WTC11 (cell line): ENCODE data around the gene LPP. TPM values are rescaled to one million over a fixed set of nuclear protein-coding genes. Genes with fewer than 3 reads are reported as not detected.

ENCODE experiments used
- ATAC-seq: fragments of 200-7000 bp; cut with Tn5 transposase; 2 replicates; pipeline ENCODE4 v1.10.0; 2021; ENCODE audit warnings: mild to moderate bottlenecking, moderate library complexity
- CTCF ChIA-PET: fragments of 300-600 bp; sonication (Branson Sonifier 250); formaldehyde crosslinking; loops from one replicate; lab custom pipeline; 2021; ENCODE audit warnings: antibody characterized with exemption; lab: Charles Lee
- POLR2A ChIA-PET: fragments of 350-600 bp; sonication (Branson Sonifier 250); formaldehyde crosslinking; loops from one replicate; lab custom pipeline; 2021; ENCODE audit warnings: antibody characterized with exemption; lab: Charles Lee
- DNase-seq: peaks from one replicate; pipeline ENCODE4 v3.0.0; 2021; ENCODE audit warnings: low spot score
- H3K27ac Mint-ChIP-seq: 2 replicates; pipeline ENCODE4 v1.8.0; 2021; ENCODE audit warnings: mixed read lengths
- H3K27me3 Mint-ChIP-seq: 2 replicates; pipeline ENCODE4 v1.8.0; 2021; ENCODE audit warnings: low read depth, mild to moderate bottlenecking, moderate library complexity, mixed read lengths
- H3K36me3 Mint-ChIP-seq: 2 replicates; pipeline ENCODE4 v1.8.0; 2021; ENCODE audit warnings: mixed read lengths
- H3K4me1 Mint-ChIP-seq: 2 replicates; pipeline ENCODE4 v1.8.0; 2022; ENCODE audit warnings: mixed read lengths
- H3K4me3 Mint-ChIP-seq: 2 replicates; pipeline ENCODE4 v1.8.0; 2021; ENCODE audit warnings: mild to moderate bottlenecking, moderate library complexity, mixed read lengths
- H3K9me3 Mint-ChIP-seq: 2 replicates; pipeline ENCODE4 v1.8.0; 2021; ENCODE audit warnings: mixed read lengths
- E2F5 ChIP-seq: sonication (generic); formaldehyde crosslinking; IDR thresholded peaks from 2 replicates; pipeline ENCODE4 v1.8.1; 2022; ENCODE audit warnings: mild to moderate bottlenecking, moderate library complexity, missing genetic modification reagents
- EMX1 ChIP-seq: fragments of 250-450 bp; sonication (Bioruptor Pico); IDR thresholded peaks from 2 replicates; pipeline ENCODE4 v1.8.0; 2021; ENCODE audit warnings: mild to moderate bottlenecking
- HMGA2 ChIP-seq: fragments of 250-450 bp; sonication (Bioruptor Pico); IDR thresholded peaks from 2 replicates; pipeline ENCODE4 v1.4.0; 2021; ENCODE audit warnings: mild to moderate bottlenecking, moderate library complexity
- NFYB ChIP-seq: sonication (generic); formaldehyde crosslinking; conservative IDR thresholded peaks from 2 replicates; pipeline ENCODE4 v1.8.0; 2022; ENCODE audit warnings: low read depth, missing genetic modification reagents
- TEAD1 ChIP-seq: sonication (generic); formaldehyde crosslinking; IDR thresholded peaks from 2 replicates; pipeline ENCODE4 v1.8.0; 2022; ENCODE audit warnings: mild to moderate bottlenecking, missing genetic modification reagents
- ZNF219 ChIP-seq: sonication (generic); formaldehyde crosslinking; IDR thresholded peaks from 2 replicates; pipeline ENCODE4 v1.8.0; 2023; ENCODE audit warnings: missing genetic modification reagents, mild to moderate bottlenecking, borderline replicate concordance
- ZNF423 ChIP-seq: fragments of 250-450 bp; sonication (Bioruptor Pico); IDR thresholded peaks from 2 replicates; pipeline ENCODE4 v2.1.2; 2022; ENCODE audit warnings: mild to moderate bottlenecking, moderate library complexity
- ZNF512 ChIP-seq: sonication (generic); formaldehyde crosslinking; IDR thresholded peaks from 2 replicates; pipeline ENCODE4 v1.8.1; 2022; ENCODE audit warnings: missing genetic modification reagents, borderline replicate concordance
- ZNF671 ChIP-seq: fragments of 250-450 bp; sonication (Bioruptor Pico); IDR thresholded peaks from 2 replicates; pipeline ENCODE4 v1.8.0; 2021; ENCODE audit warnings: mild to moderate bottlenecking
- total RNA-seq: library from RNA; stranded (reverse); gene quantifications from 3 replicates; pipeline ENCODE4 v1.2.3, GENCODE V29; 2021
- TF ChIP-seq, protein P1 (sequence below): sonication (generic); formaldehyde crosslinking; IDR thresholded peaks from 2 replicates; pipeline ENCODE4 v1.8.1; 2022; ENCODE audit warnings: low read depth, mild to moderate bottlenecking, moderate library complexity, missing genetic modification reagents, borderline replicate concordance
- TF ChIP-seq, protein P2 (sequence below): sonication (generic); formaldehyde crosslinking; IDR thresholded peaks from 2 replicates; pipeline ENCODE4 v1.8.0; 2022; ENCODE audit warnings: missing genetic modification reagents
- TF ChIP-seq, protein P3 (sequence below): sonication (generic); formaldehyde crosslinking; IDR thresholded peaks from 2 replicates; pipeline ENCODE4 v1.8.1; 2023; ENCODE audit warnings: mild to moderate bottlenecking, missing genetic modification reagents, borderline replicate concordance
- TF ChIP-seq, protein P4 (sequence below): sonication (generic); formaldehyde crosslinking; IDR thresholded peaks from 2 replicates; pipeline ENCODE4 v1.8.1; 2023; ENCODE audit warnings: mild to moderate bottlenecking, moderate library complexity, missing genetic modification reagents

Gene LPP
- total RNA-seq, 1 experiment from 2014 or later = 49.6 TPM

DNA sequence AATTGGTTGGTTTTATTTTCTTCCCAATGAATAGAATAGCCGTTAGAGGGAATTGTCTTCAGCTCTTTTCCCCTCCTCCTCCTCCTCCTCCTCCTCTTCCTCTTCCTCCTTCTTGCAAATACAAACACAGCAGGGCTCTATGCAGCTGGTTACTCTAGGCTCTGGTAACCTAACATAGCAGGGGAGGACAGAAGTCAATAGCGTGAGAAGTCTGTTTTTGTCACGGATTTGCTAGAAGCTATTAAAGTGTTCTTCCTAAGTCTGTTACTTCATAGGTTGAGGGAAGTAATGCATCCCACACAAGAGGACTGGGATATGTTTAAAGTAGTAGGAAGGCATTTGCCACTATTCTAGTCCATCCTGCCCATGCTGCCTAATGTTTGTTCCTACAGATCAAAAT lies 643.1 kb downstream of the LPP start:
- Mint-ChIP-seq H3K27me3 (no peaks in the 10 kb centered on the region), H3K9me3 (no peaks in the 10 kb centered on the region), H3K4me3 (no peak overlapping the region), H3K36me3 (no peaks in the 10 kb centered on the region), H3K27ac (no peak overlapping the region), H3K4me1 (peaks cover 18% of the 10 kb centered on the region)
- POLR2A ChIA-PET = no interaction called here
- DNase-seq = no peak
- no peak for TF ChIP-seq ZNF671 (CRISPR knock-in tag)
- TF ChIP-seq NFYB (CRISPR knock-in tag) = no peak
- TF ChIP-seq, protein P1, sequence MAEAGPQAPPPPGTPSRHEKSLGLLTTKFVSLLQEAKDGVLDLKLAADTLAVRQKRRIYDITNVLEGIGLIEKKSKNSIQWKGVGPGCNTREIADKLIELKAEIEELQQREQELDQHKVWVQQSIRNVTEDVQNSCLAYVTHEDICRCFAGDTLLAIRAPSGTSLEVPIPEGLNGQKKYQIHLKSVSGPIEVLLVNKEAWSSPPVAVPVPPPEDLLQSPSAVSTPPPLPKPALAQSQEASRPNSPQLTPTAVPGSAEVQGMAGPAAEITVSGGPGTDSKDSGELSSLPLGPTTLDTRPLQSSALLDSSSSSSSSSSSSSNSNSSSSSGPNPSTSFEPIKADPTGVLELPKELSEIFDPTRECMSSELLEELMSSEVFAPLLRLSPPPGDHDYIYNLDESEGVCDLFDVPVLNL (CRISPR knock-in tag) = no peak
- no peak for TF ChIP-seq EMX1 (CRISPR knock-in tag)
- TF ChIP-seq HMGA2 (CRISPR knock-in tag) = no peak
- no peak for TF ChIP-seq ZNF219
- TF ChIP-seq, protein P2, sequence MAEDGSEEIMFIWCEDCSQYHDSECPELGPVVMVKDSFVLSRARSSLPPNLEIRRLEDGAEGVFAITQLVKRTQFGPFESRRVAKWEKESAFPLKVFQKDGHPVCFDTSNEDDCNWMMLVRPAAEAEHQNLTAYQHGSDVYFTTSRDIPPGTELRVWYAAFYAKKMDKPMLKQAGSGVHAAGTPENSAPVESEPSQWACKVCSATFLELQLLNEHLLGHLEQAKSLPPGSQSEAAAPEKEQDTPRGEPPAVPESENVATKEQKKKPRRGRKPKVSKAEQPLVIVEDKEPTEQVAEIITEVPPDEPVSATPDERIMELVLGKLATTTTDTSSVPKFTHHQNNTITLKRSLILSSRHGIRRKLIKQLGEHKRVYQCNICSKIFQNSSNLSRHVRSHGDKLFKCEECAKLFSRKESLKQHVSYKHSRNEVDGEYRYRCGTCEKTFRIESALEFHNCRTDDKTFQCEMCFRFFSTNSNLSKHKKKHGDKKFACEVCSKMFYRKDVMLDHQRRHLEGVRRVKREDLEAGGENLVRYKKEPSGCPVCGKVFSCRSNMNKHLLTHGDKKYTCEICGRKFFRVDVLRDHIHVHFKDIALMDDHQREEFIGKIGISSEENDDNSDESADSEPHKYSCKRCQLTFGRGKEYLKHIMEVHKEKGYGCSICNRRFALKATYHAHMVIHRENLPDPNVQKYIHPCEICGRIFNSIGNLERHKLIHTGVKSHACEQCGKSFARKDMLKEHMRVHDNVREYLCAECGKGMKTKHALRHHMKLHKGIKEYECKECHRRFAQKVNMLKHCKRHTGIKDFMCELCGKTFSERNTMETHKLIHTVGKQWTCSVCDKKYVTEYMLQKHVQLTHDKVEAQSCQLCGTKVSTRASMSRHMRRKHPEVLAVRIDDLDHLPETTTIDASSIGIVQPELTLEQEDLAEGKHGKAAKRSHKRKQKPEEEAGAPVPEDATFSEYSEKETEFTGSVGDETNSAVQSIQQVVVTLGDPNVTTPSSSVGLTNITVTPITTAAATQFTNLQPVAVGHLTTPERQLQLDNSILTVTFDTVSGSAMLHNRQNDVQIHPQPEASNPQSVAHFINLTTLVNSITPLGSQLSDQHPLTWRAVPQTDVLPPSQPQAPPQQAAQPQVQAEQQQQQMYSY (CRISPR knock-in tag) = no peak
- TF ChIP-seq, protein P3, sequence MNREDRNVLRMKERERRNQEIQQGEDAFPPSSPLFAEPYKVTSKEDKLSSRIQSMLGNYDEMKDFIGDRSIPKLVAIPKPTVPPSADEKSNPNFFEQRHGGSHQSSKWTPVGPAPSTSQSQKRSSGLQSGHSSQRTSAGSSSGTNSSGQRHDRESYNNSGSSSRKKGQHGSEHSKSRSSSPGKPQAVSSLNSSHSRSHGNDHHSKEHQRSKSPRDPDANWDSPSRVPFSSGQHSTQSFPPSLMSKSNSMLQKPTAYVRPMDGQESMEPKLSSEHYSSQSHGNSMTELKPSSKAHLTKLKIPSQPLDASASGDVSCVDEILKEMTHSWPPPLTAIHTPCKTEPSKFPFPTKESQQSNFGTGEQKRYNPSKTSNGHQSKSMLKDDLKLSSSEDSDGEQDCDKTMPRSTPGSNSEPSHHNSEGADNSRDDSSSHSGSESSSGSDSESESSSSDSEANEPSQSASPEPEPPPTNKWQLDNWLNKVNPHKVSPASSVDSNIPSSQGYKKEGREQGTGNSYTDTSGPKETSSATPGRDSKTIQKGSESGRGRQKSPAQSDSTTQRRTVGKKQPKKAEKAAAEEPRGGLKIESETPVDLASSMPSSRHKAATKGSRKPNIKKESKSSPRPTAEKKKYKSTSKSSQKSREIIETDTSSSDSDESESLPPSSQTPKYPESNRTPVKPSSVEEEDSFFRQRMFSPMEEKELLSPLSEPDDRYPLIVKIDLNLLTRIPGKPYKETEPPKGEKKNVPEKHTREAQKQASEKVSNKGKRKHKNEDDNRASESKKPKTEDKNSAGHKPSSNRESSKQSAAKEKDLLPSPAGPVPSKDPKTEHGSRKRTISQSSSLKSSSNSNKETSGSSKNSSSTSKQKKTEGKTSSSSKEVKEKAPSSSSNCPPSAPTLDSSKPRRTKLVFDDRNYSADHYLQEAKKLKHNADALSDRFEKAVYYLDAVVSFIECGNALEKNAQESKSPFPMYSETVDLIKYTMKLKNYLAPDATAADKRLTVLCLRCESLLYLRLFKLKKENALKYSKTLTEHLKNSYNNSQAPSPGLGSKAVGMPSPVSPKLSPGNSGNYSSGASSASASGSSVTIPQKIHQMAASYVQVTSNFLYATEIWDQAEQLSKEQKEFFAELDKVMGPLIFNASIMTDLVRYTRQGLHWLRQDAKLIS (CRISPR knock-in tag) = no peak
- TF ChIP-seq TEAD1 (CRISPR knock-in tag) = no peak
- TF ChIP-seq, protein P4, sequence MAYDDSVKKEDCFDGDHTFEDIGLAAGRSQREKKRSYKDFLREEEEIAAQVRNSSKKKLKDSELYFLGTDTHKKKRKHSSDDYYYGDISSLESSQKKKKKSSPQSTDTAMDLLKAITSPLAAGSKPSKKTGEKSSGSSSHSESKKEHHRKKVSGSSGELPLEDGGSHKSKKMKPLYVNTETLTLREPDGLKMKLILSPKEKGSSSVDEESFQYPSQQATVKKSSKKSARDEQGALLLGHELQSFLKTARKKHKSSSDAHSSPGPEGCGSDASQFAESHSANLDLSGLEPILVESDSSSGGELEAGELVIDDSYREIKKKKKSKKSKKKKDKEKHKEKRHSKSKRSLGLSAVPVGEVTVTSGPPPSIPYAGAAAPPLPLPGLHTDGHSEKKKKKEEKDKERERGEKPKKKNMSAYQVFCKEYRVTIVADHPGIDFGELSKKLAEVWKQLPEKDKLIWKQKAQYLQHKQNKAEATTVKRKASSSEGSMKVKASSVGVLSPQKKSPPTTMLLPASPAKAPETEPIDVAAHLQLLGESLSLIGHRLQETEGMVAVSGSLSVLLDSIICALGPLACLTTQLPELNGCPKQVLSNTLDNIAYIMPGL (CRISPR knock-in tag) = no peak
- TF ChIP-seq E2F5 (CRISPR knock-in tag) = no peak
- no peak for TF ChIP-seq ZNF423 (CRISPR knock-in tag)
- no peak for TF ChIP-seq ZNF512
- CTCF ChIA-PET = interaction anchor here (1.5 to 2.0 kb wide), 2 partner anchors 157 to 1057 kb away, joined by 6 to 9 read pairs; no protein-coding TSS in a partner anchor
- ATAC-seq = no peak; the same call in 1 of the 2 replicates
